Measurements from ENCODE around the gene GIPC3. TPM values are rescaled to one million over a fixed set of nuclear protein-coding genes. Genes with fewer than 3 reads are reported as not detected.

GIPC3 gene
- total RNA-seq: not detected in 2 replicates

DNA sequence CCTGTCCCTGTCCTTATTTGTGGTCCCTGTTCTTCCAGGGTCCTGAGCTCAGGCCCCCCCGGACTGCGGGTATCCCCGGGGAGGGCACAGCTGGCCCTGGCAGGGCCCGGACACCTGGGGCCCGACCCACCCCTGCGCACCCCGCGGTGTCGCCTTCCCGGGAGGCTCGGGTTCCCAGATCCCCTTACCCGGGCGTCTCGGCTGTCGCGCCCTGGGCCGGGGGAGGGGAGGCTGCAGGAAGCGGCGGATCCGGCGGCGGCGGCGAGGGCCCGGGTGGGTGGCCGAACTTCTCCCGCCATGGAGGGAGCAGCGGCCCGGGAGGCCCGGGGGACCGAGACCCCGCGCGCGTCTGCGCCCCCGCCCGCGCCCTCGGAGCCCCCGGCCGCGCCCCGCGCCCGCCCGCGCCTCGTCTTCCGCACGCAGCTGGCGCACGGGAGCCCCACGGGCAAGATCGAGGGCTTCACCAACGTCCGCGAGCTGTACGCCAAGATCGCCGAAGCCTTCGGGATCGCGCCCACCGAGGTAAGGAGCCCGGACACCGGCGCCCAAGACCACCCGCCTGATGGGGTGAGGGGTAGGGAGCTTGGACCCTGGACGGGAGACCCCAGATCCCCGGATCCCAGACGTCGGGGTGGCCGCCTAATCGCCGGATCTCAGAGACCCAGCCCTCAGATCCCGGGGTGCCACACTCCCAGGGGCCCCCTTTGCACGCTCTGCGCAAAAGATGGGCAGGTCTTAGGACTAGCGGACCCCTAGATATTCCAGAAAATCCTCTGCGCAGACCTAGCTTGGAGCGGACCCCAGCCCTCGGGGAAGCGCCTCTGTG lies at the start of gene GIPC3:
Gene GIPC3 (plus strand): TSS at position 178 of the 826 bp plus-strand sequence. CDS start 120 bp downstream, at position 298.

DNA sequence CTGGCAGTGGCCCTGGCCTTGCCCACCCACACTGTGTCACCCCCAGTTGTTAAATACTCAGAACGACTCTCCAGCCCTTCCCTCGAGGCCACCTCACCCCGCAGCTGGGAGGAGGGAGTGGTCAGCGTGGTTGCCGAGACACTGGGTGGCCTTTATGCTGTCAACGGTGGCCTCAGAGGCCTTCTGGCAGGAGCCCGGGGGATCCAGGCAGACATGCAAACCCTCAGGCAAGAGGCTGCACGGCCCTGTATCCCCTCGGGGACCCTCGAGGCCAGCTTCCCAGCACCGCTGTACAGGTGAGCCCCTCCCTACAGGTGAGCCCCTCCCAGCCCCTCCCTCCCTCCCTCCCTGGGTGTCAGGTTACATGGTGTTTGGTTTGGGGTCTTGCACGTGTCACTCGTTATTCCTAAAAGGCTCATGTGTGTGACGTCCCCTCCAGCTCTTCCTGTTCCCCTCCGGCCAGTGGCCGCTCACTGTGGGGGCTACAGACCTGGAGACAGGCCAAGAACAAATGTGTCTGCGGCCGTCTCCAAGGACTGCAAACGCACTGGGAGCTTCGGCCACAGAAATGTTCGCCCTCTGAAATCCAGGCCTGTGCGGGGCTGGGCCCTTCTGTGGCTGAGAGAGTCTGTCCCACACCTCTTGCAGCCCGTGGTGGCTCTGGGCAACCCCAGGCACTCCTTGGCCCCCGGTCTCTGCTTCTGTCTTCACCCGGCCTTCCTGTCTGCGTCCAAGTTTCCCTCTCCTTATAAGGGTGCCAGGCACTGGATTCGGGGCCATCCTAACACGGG lies 46.1 kb upstream of the GIPC3 start, which contains the start of gene TEKTIP1:
Gene TEKTIP1 (plus strand): TSS at position 210 of the 791 bp plus-strand sequence. CDS start 4 bp downstream, at position 214.

GRCh38 chr19:3557461-3558248 lies 27.6 kb upstream of the GIPC3 start, which contains the start of gene MFSD12:
TSS of gene MFSD12 (minus strand) at chr19:3557586. CDS start at chr19:3557403, 183 bp downstream.

GRCh38 chr19:3572855-3573161 lies 12.5 kb upstream of the GIPC3 start, which contains the start of gene HMG20B:
TSS of gene HMG20B (plus strand) at chr19:3572944. CDS start at chr19:3573310, 366 bp downstream.

GRCh38 chr19:3606690-3607289 lies 21.5 kb downstream of the GIPC3 start, which contains the start of gene TBXA2R:
TSS of gene TBXA2R (minus strand) at chr19:3606875. CDS start at chr19:3600634, 6,241 bp downstream.

DNA sequence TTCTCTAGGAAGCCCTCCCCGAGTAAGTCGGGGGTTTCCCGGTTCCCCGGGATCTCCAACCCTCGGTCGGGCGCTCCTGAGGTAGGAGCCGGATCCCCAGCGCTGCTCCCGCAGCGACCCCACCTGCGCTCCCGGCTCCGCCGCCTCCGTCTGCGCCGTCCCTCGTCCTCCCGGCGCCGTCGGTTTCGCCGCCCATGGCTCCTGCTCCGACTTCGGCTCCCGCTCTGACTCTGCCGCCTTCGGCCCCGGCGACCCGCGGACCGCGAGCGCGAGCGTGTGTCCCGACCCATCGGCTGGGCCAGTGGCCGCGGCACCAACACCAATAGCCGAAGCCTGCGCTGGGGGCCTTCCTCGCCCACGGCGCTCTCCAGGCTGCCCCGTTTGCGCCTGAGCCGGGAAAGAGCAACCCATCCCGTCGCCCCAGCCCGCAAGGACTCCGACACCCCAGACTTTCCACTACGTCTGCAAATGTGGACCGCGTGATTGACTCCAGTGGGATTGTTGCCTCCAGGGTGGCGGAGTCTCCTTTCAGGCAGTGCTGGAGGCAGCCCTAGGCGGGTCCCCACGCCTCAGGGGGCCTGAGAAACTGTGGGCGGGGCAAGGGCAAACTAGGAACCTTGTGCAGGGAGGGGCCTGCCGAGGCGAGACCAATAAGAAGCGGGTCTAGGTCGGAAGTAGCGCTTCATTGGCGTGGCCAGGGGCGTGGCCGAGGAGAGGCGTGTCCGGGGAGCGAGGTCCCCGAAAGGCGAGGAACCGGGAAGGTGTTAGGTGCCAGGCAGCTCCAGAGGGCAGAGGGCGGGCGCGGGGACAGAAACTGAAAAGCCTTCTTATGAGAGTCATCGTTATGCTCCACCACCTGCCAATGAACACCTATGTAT lies 41.4 kb downstream of the GIPC3 start, which contains the start of gene CACTIN:
Gene CACTIN (minus strand): TSS at position 318 of the 878 bp plus-strand sequence. CDS start 28 bp downstream, at position 290.

Small RNA genes within 50 kb of the gene (small RNA-seq; reads per million reads assigned to genes)
- not detected for gene AC005786.1

Other genes with a start within 250 kb of the GIPC3 start
- gene NFIC, start 218.9 kb upstream of the GIPC3 start, total RNA-seq: 80.0 and 85.8 TPM in 2 replicates
- not detected in 2 replicates for gene SMIM24, start 105.0 kb upstream of the GIPC3 start, total RNA-seq
- gene SMIM44, start 102.0 kb upstream of the GIPC3 start, total RNA-seq: not detected in 2 replicates
- 5.3 and 6.1 TPM in 2 replicates for gene DOHH, start 84.8 kb upstream of the GIPC3 start, total RNA-seq
- 26.3 and 28.4 TPM in 2 replicates for gene FZR1, start 79.2 kb upstream of the GIPC3 start, total RNA-seq
- gene TEKTIP1, start 46.3 kb upstream of the GIPC3 start, total RNA-seq: not detected in 2 replicates
- 54.0 and 56.0 TPM in 2 replicates for gene MFSD12, start 27.9 kb upstream of the GIPC3 start, total RNA-seq
- gene HMG20B, start 12.5 kb upstream of the GIPC3 start, total RNA-seq: 58.1 and 67.1 TPM in 2 replicates
- 4.7 and 5.0 TPM in 2 replicates for gene TBXA2R, start 21.4 kb downstream of the GIPC3 start, total RNA-seq
- gene CACTIN, start 41.3 kb downstream of the GIPC3 start, total RNA-seq: 14.7 and 17.4 TPM in 2 replicates
- 21.0 and 24.4 TPM in 2 replicates for gene PIP5K1C, start 115.0 kb downstream of the GIPC3 start, total RNA-seq
- gene TJP3, start 122.9 kb downstream of the GIPC3 start, total RNA-seq: not detected in 2 replicates
- gene APBA3, start 176.2 kb downstream of the GIPC3 start, total RNA-seq: 11.1 and 11.8 TPM in 2 replicates
- 38.4 and 39.2 TPM in 2 replicates for gene MRPL54, start 177.2 kb downstream of the GIPC3 start, total RNA-seq
- gene RAX2, start 186.8 kb downstream of the GIPC3 start, total RNA-seq: not detected in 2 replicates
- 0.39 and 0.65 TPM in 2 replicates for gene MATK, start 200.9 kb downstream of the GIPC3 start, total RNA-seq